DMS114 treated with DMSO at 0.1 percent for 48 hours (cell line): ENCODE results near the gene SLC22A7.

Source experiments
- DNase-seq: peaks from one replicate; lab custom pipeline; 2025; ENCODE audit not compliant: unreplicated experiment; lab: John Stamatoyannopoulos, UW

Gene SLC22A7

GRCh38 chr6:43297644-43298564 is at the start of gene SLC22A7:
SLC22A7 (plus strand) TSS chr6:43298260; CDS start chr6:43298359, 99 bp downstream.
- DNase-seq = no peak

- no peak for DNase-seq
These were observed 49.3 kb upstream of the SLC22A7 start for GRCh38 chr6:43248791-43249190.

- no peak for DNase-seq
These were observed 47.1 kb upstream of the SLC22A7 start for GRCh38 chr6:43250992-43251373.

GRCh38 chr6:43253401-43253800 is 44.7 kb upstream of the SLC22A7 start:
- no peak for DNase-seq

- DNase-seq = no peak
These were observed 43.8 kb upstream of the SLC22A7 start for GRCh38 chr6:43254138-43254817.

GRCh38 chr6:43254846-43255245 is 43.2 kb upstream of the SLC22A7 start:
- DNase-seq = no peak

GRCh38 chr6:43255408-43256054 is 42.5 kb upstream of the SLC22A7 start:
- DNase-seq = no peak

GRCh38 chr6:43256670-43257366 is 41.2 kb upstream of the SLC22A7 start:
- no peak for DNase-seq

GRCh38 chr6:43257367-43258145 is 40.5 kb upstream of the SLC22A7 start:
- DNase-seq = no peak

- DNase-seq = no peak
These were observed 39.9 kb upstream of the SLC22A7 start for GRCh38 chr6:43258180-43258579.

- DNase-seq = no peak
These were observed 39.0 kb upstream of the SLC22A7 start for GRCh38 chr6:43258807-43259686.

GRCh38 chr6:43260791-43261190 is 37.3 kb upstream of the SLC22A7 start:
- no peak for DNase-seq

- no peak for DNase-seq
These were observed 36.9 kb upstream of the SLC22A7 start for GRCh38 chr6:43261198-43261597.

- DNase-seq = no peak
These were observed 35.9 kb upstream of the SLC22A7 start for GRCh38 chr6:43262000-43262779.

- DNase-seq = no peak
These were observed 35.2 kb upstream of the SLC22A7 start for GRCh38 chr6:43262780-43263313.

- peak; percentile 62 for DNase-seq
These were observed 34.5 kb upstream of the SLC22A7 start for GRCh38 chr6:43263314-43264178.

GRCh38 chr6:43264599-43265145 is 33.4 kb upstream of the SLC22A7 start:
- DNase-seq = no peak
